ENCODE data around the gene KIF22. TPM values are rescaled to one million over a fixed set of nuclear protein-coding genes. Genes with fewer than 3 reads are reported as not detected.

Gene KIF22
- total and polyA plus RNA-seq, 9 of the 15 experiments (the other 6 are each of a cell fraction or from before 2014, with no cell fraction given): 8.7 to 232 (median 131) TPM

- TF ChIP-seq MGA (IDR thresholded peaks at IDR 0.05) (peak; percentile 63; the same call in 1 of the 2 replicates), ZNF586 (CRISPR knock-in tag; conservative IDR thresholded peaks at IDR 0.05) (no peak), BRF1 (IDR thresholded peaks at IDR 0.05; ENCODE audit: borderline replicate concordance, extremely low read depth, insufficient read length) (no peak), CEBPB (tag; IDR thresholded peaks at IDR 0.05) (no peak), RAD51 (IDR thresholded peaks at IDR 0.05; ENCODE audit: borderline replicate concordance, low read depth) (no peak), ARID2 (IDR thresholded peaks at IDR 0.05) (no peak), STAG1 (CRISPR knock-in tag; IDR thresholded peaks at IDR 0.05; ENCODE audit: borderline replicate concordance) (no peak; the same call in 1 of the 2 replicates), HMG20A (CRISPR knock-in tag; conservative IDR thresholded peaks at IDR 0.05) (no peak), STAT5A (IDR thresholded peaks at IDR 0.05; ENCODE audit: borderline replicate concordance, low read length) (no peak), ZNF511 (CRISPR knock-in tag; IDR thresholded peaks at IDR 0.05) (no peak; the same call in 1 of the 2 replicates), ZNF3 (CRISPR knock-in tag; IDR thresholded peaks at IDR 0.05) (no peak), ATF7 (IDR thresholded peaks at IDR 0.05) (peak; percentile 85), YY1 (IDR thresholded peaks at IDR 0.05; ENCODE audit: borderline replicate concordance in 1 of 3, control insufficient read depth in 1 of 3, extremely low read depth in 1 of 3, insufficient read depth in 3 of 3, insufficient read length in 1 of 3, insufficient replicate concordance in 2 of 3, low read depth in 1 of 3, low read length in 2 of 3) (peak; percentile 89 to 97 (median 96)), RAD21 (CRISPR knock-in tag; conservative IDR thresholded peaks at IDR 0.05 in 1 of 2, IDR thresholded peaks at IDR 0.05 in 1 of 2) (peak; percentile 60 to 62), SAFB (IDR thresholded peaks at IDR 0.05; ENCODE audit: borderline replicate concordance, low read depth, low read length) (peak; percentile 87)
Observed at GRCh38 chr16:29790183-29790948, at the start of gene KIF22 (continued).

All from K562 (cell line).